H1 (cell line): ENCODE measurements around the gene CSHL1.
"Not testable (repeated sequence)": the region's sequence is repeated elsewhere in the genome, so short reads cannot be mapped to it uniquely, and the experiment has no call there.

Experiments
- CTCF ChIP-seq, 3 experiments: IDR thresholded peaks; 1 replicate in 2 of 3; 2 replicates in 1 of 3; pipeline versions ENCODE4 v1.5.1 to v1.6.1; 2011; ENCODE audit warnings: low read length in 3 of 3, mild to moderate bottlenecking in 3 of 3, inconsistent platforms in 2 of 3, low read depth in 1 of 3, moderate library complexity in 1 of 3; ENCODE audit not compliant: insufficient read depth in 1 of 3; ENCODE audit errors: control extremely low read depth in 1 of 3
- EP300 ChIP-seq, 2 experiments: IDR thresholded peaks; 1 replicate in 1 of 2; 2 replicates in 1 of 2; pipeline ENCODE4 v1.6.1; 2011 to 2012; ENCODE audit warnings: low read depth in 2 of 2, low read length in 2 of 2, mild to moderate bottlenecking in 2 of 2, borderline replicate concordance in 1 of 2, inconsistent platforms in 1 of 2, moderate library complexity in 1 of 2

- TF ChIP-seq EP300 (IDR thresholded peaks at IDR 0.05; ENCODE audit: borderline replicate concordance in 1 of 2, low read depth in 2 of 2, low read length in 2 of 2); CTCF (IDR thresholded peaks at IDR 0.05; ENCODE audit: control extremely low read depth in 1 of 3, insufficient read depth in 1 of 3, low read depth in 1 of 3, low read length in 3 of 3): not testable (repeated sequence)
Observed at GRCh38 chr17:63896524-63897354, 14.3 kb downstream of the CSHL1 start, which contains the start of gene CSH1.
